Keratinocyte (primary cell): ENCODE measurements around the gene IL32. TPM values are rescaled to one million over a fixed set of nuclear protein-coding genes. Genes with fewer than 3 reads are reported as not detected.
A peak's percentile ranks its signal among the peaks of the same experiment; 100 is the strongest.

ENCODE experiments used
- DNase-seq: peaks from one replicate; pipeline ENCODE4 v3.0.0-alpha.2; 2011; ENCODE audit warnings: low read depth, missing footprints, low spot score
- FAIRE-seq: peaks from 2 replicates; lab custom pipeline; 2011; peaks lifted over from hg19 to GRCh38; lab: Jason Lieb, UNC
- H2AFZ ChIP-seq: 2 replicates; pipeline ENCODE4 v1.6.0; 2012; ENCODE audit warnings: low read length, control low read depth, inconsistent platforms; ENCODE audit not compliant: control insufficient read depth
- H3K27ac ChIP-seq: 2 replicates; pipeline ENCODE4 v1.5.1; 2011; ENCODE audit warnings: low read length; ENCODE audit not compliant: control insufficient read depth, insufficient read depth
- H3K27me3 ChIP-seq: 3 replicates; pipeline ENCODE4 v1.6.0; 2011; ENCODE audit warnings: low read length; ENCODE audit not compliant: control insufficient read depth, insufficient read depth; ENCODE audit errors: extremely low read depth
- H3K36me3 ChIP-seq, 2 experiments: 2 replicates in 1 of 2; 3 replicates in 1 of 2; pipeline ENCODE4 v1.5.1; 2011; ENCODE audit warnings: low read length in 2 of 2, mild to moderate bottlenecking in 1 of 2; ENCODE audit not compliant: control insufficient read depth in 2 of 2, insufficient read depth in 2 of 2; ENCODE audit errors: extremely low read depth in 1 of 2
- H3K4me1 ChIP-seq: 3 replicates; pipeline ENCODE4 v1.5.1; 2011; ENCODE audit warnings: low read length; ENCODE audit not compliant: control insufficient read depth, insufficient read depth; ENCODE audit errors: extremely low read depth
- H3K4me2 ChIP-seq: 3 replicates; pipeline ENCODE4 v1.6.0; 2011; ENCODE audit warnings: low read depth, low read length; ENCODE audit not compliant: control insufficient read depth, insufficient read depth; ENCODE audit errors: extremely low read depth
- H3K4me3 ChIP-seq, 3 experiments: fragments of 200-600 bp in 1 of 3; sonication (generic) in 1 of 3; 2 replicates in 2 of 3; 3 replicates in 1 of 3; pipeline ENCODE4 v1.5.1; 2011 to 2016; ENCODE audit warnings: low read length in 3 of 3, mild to moderate bottlenecking in 3 of 3, control low read depth in 2 of 3, inconsistent platforms in 1 of 3, low read depth in 1 of 3, mixed read lengths in 1 of 3, mixed run types in 1 of 3, moderate library complexity in 1 of 3; ENCODE audit not compliant: control insufficient read depth in 2 of 3, insufficient read depth in 2 of 3; ENCODE audit errors: extremely low read depth in 1 of 3
- H3K79me2 ChIP-seq: 2 replicates; pipeline ENCODE4 v1.6.0; 2012; ENCODE audit warnings: low read length; ENCODE audit not compliant: control insufficient read depth, insufficient read depth
- H3K9ac ChIP-seq: 3 replicates; pipeline ENCODE4 v1.6.0; 2011; ENCODE audit warnings: low read length; ENCODE audit not compliant: control insufficient read depth, insufficient read depth; ENCODE audit errors: extremely low read depth
- H3K9me1 ChIP-seq: 3 replicates; pipeline ENCODE4 v1.6.0; 2011; ENCODE audit warnings: low read length; ENCODE audit not compliant: control insufficient read depth, insufficient read depth; ENCODE audit errors: extremely low read depth
- H3K9me3 ChIP-seq: 2 replicates; pipeline ENCODE4 v1.5.1; 2012; ENCODE audit warnings: low read depth, low read length; ENCODE audit not compliant: control insufficient read depth
- H4K20me1 ChIP-seq: 3 replicates; pipeline ENCODE4 v1.6.0; 2011; ENCODE audit warnings: low read length; ENCODE audit not compliant: control insufficient read depth, insufficient read depth; ENCODE audit errors: extremely low read depth
- CTCF ChIP-seq, 3 experiments: IDR thresholded peaks in 1 of 3; conservative IDR thresholded peaks in 1 of 3; optimal IDR thresholded peaks in 1 of 3; 2 replicates in 2 of 3; 3 replicates in 1 of 3; pipeline versions ENCODE3 to v1.5.1; 2011; ENCODE audit warnings: low read length in 3 of 3, mild to moderate bottlenecking in 3 of 3, moderate library complexity in 2 of 3, control low read depth in 1 of 3, inconsistent platforms in 1 of 3; ENCODE audit not compliant: insufficient read depth in 2 of 3; ENCODE audit errors: extremely low read depth in 1 of 3
- EZH2 ChIP-seq: IDR thresholded peaks from one replicate; pipeline ENCODE4 v1.6.1; 2012; ENCODE audit warnings: inconsistent platforms, mild to moderate bottlenecking, low read length, moderate library complexity
- dilution Hi-C: fragments of 300-500 bp; cut with MboI; formaldehyde crosslinking; loops from one replicate; pipeline ENCODE4 v1.7.0; 2020; ENCODE audit warnings: low sequenced_read_pairs; ENCODE audit not compliant: extremely low pct_ligation_motif_present
- polyA plus RNA-seq, 5 experiments: library from polyadenylated mRNA; depleted of rRNA in 3 of 5; stranded (reverse) in 3 of 5; stranded (forward) in 1 of 5; unstranded in 1 of 5; fragments of >200 nt; gene quantifications; 1 replicate in 1 of 5; 2 replicates in 3 of 5; 3 replicates in 1 of 5; pipeline versions ENCODE4 v1.2.1 to v1.2.3, GENCODE V29; 2011 to 2012; ENCODE audit warnings: missing spikeins in 2 of 5, low read depth in 1 of 5, low replicate concordance in 1 of 5

The IL32 gene
- polyA plus RNA-seq, 1 donor (not counting 4 experiments of a cell fraction or from before 2014, with no cell fraction given), result 0.28 TPM

GRCh38 chr16:3058139-3059030, 7.1 kb upstream of the IL32 start:
- dilution Hi-C loops, result no loop called here
- H4K20me1 ChIP-seq, result no peaks in the 10 kb centered on the region
- H3K4me2 ChIP-seq, result peak overlapping the region; percentile 82
- H3K9me1 ChIP-seq, result no peaks in the 10 kb centered on the region
- no peak for FAIRE-seq
- H3K4me1 ChIP-seq, result peaks cover 8% of the 10 kb centered on the region
- TF ChIP-seq CTCF (optimal IDR thresholded peaks at IDR 0.05 in 1 of 3, IDR thresholded peaks at IDR 0.05 in 1 of 3, conservative IDR thresholded peaks at IDR 0.05 in 1 of 3; ENCODE audit: extremely low read depth in 1 of 3, insufficient read depth in 2 of 3, low read length in 3 of 3) (peak in 2 of 3 experiments; percentile 41 to 69), EZH2 (no peak)
- DNase-seq, result no peak
- peak overlapping the region; percentile 80 for H3K9ac ChIP-seq
- peak overlapping the region; percentile 72 to 97 (median 81) for H3K4me3 ChIP-seq
- H3K36me3 ChIP-seq, result peaks cover 0 to 6% of the 10 kb centered on the region in 2 experiments
- peak overlapping the region; percentile 77 for H2AFZ ChIP-seq
- H3K79me2 ChIP-seq, result no peaks in the 10 kb centered on the region
- H3K27ac ChIP-seq, result no peak overlapping the region
- no peaks in the 10 kb centered on the region for H3K27me3 ChIP-seq
- H3K9me3 ChIP-seq, result no peaks in the 10 kb centered on the region

GRCh38 chr16:3059041-3059722, 6.3 kb upstream of the IL32 start:
- Histone ChIP-seq H3K36me3 (peaks cover 0 to 1% of the 10 kb centered on the region in 2 experiments), H3K27me3 (no peaks in the 10 kb centered on the region), H3K9ac (peak overlapping the region; percentile 80), H2AFZ (peak overlapping the region; percentile 86), H3K9me1 (no peaks in the 10 kb centered on the region), H3K4me2 (peak overlapping the region; percentile 82), H3K4me1 (peaks cover 8% of the 10 kb centered on the region), H4K20me1 (no peaks in the 10 kb centered on the region), H3K9me3 (no peaks in the 10 kb centered on the region), H3K27ac (peak overlapping the region; percentile 47), H3K4me3 (peak overlapping the region; percentile 72 to 97 (median 81)), H3K79me2 (no peaks in the 10 kb centered on the region)
- DNase-seq (no peak), FAIRE-seq (no peak)
- peak; percentile 44 to 87 (median 69) for TF ChIP-seq CTCF (optimal IDR thresholded peaks at IDR 0.05 in 1 of 3, IDR thresholded peaks at IDR 0.05 in 1 of 3, conservative IDR thresholded peaks at IDR 0.05 in 1 of 3; ENCODE audit: extremely low read depth in 1 of 3, insufficient read depth in 2 of 3, low read length in 3 of 3)
- no peak for TF ChIP-seq EZH2
- dilution Hi-C loops, result no loop called here
